Esophagus mucosa (tissue), 1 donor: ENCODE data around the gene RILPL2. TPM values are rescaled to one million over a fixed set of nuclear protein-coding genes. Genes with fewer than 3 reads are reported as not detected.
"Not testable (repeated sequence)": the region's sequence is repeated elsewhere in the genome, so short reads cannot be mapped to it uniquely, and the experiment has no call there.

Experiments used
- ATAC-seq: fragments of 200-7000 bp; cut with Tn5 transposase; one replicate; pipeline ENCODE4 v1.9.1; 2020
- total RNA-seq: library from RNA; stranded (reverse); gene quantifications from one replicate; pipeline ENCODE4 v1.2.4, GENCODE V29; 2023
- donor health status: DM: yes; HTN: yes; CAD: no.

RILPL2 gene
- total RNA-seq, 1 donor from 2014 or later = 1.5 TPM

- no peak for ATAC-seq
These were observed 13.4 kb upstream of the RILPL2 start for GRCh38 chr12:123449856-123450255.

- ATAC-seq = peak; percentile 42
These were observed 12.8 kb upstream of the RILPL2 start for GRCh38 chr12:123449249-123449733.

- ATAC-seq = no peak
These were observed 9.8 kb upstream of the RILPL2 start for GRCh38 chr12:123446333-123446713.

- ATAC-seq = peak; percentile 42
These were observed 9.2 kb upstream of the RILPL2 start for GRCh38 chr12:123445388-123446332.

- ATAC-seq = no peak
These were observed 7.9 kb upstream of the RILPL2 start for GRCh38 chr12:123444092-123445026.

GRCh38 chr12:123442774-123443173 lies 6.3 kb upstream of the RILPL2 start:
- no peak for ATAC-seq

- no peak for ATAC-seq
These were observed 5.2 kb upstream of the RILPL2 start for GRCh38 chr12:123441523-123442164.

- no peak for ATAC-seq
These were observed 858 bp downstream of the RILPL2 start for GRCh38 chr12:123435636-123436016.

GRCh38 chr12:123433615-123434014 lies 2.9 kb downstream of the RILPL2 start:
- no peak for ATAC-seq

GRCh38 chr12:123431951-123432817 lies 4.3 kb downstream of the RILPL2 start:
- not testable (repeated sequence) for ATAC-seq

- not testable (repeated sequence) for ATAC-seq
These were observed 7.4 kb downstream of the RILPL2 start for GRCh38 chr12:123429101-123429500.

GRCh38 chr12:123428591-123428990 lies 7.9 kb downstream of the RILPL2 start:
- no peak for ATAC-seq

GRCh38 chr12:123427036-123427769 lies 9.3 kb downstream of the RILPL2 start:
- peak; percentile 81 for ATAC-seq

GRCh38 chr12:123421314-123421713 lies 15.2 kb downstream of the RILPL2 start:
- ATAC-seq = no peak

- peak; percentile 76 for ATAC-seq
These were observed 26.5 kb downstream of the RILPL2 start for GRCh38 chr12:123410041-123410412.

- not testable (repeated sequence) for ATAC-seq
These were observed 27.0 kb downstream of the RILPL2 start for GRCh38 chr12:123409284-123410040.

- ATAC-seq = not testable (repeated sequence)
These were observed 27.9 kb downstream of the RILPL2 start for GRCh38 chr12:123408619-123409018.

GRCh38 chr12:123407934-123408333 lies 28.6 kb downstream of the RILPL2 start:
- ATAC-seq = not testable (repeated sequence)

GRCh38 chr12:123407269-123407668 lies 29.2 kb downstream of the RILPL2 start:
- not testable (repeated sequence) for ATAC-seq

GRCh38 chr12:123404581-123404980 lies 31.9 kb downstream of the RILPL2 start:
- no peak for ATAC-seq
